ENCODE results near the gene KBTBD12.
"Not testable (repeated sequence)": the region's sequence is repeated elsewhere in the genome, so short reads cannot be mapped to it uniquely, and the experiment has no call there.

The KBTBD12 gene

GRCh38 chr3:127915115-127915936, at the start of gene KBTBD12:
KBTBD12 (plus strand) TSS chr3:127915232; CDS start chr3:127923062, 7,830 bp downstream.
- DNase-seq (ENCODE audit: low spot score): no peak

- DNase-seq (ENCODE audit: low spot score): no peak
These were observed 49.1 kb upstream of the KBTBD12 start for GRCh38 chr3:127865941-127866340.

- DNase-seq (ENCODE audit: low spot score): no peak
These were observed 47.6 kb upstream of the KBTBD12 start for GRCh38 chr3:127867412-127867811.

- no peak for DNase-seq (ENCODE audit: low spot score)
These were observed 47.0 kb upstream of the KBTBD12 start for GRCh38 chr3:127867986-127868385.

DNA sequence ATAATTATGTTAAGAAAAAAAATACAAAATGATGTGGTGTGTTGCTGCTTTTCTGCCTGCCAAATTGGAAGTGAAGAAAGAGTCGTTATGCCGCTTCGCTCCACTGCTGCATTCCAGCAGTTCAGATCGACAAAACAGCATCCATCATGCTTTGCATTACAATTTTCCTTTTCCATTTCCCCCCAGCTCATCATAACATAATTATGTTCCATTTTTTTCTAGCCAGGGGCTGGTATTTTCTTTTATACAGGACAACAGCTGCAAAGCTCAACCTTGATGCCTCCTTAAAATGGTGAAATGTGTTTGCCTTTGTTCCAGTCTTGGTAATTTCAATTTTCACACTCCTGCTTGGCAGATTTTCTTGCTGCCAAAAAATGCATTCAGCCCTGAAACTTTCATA, 44.9 kb upstream of the KBTBD12 start:
- no peak for DNase-seq (ENCODE audit: low spot score)

GRCh38 chr3:127874097-127874496, 40.9 kb upstream of the KBTBD12 start:
- not testable (repeated sequence) for DNase-seq (ENCODE audit: low spot score)

- DNase-seq (ENCODE audit: low spot score): no peak
These were observed 33.4 kb upstream of the KBTBD12 start for GRCh38 chr3:127881586-127881985.

DNA sequence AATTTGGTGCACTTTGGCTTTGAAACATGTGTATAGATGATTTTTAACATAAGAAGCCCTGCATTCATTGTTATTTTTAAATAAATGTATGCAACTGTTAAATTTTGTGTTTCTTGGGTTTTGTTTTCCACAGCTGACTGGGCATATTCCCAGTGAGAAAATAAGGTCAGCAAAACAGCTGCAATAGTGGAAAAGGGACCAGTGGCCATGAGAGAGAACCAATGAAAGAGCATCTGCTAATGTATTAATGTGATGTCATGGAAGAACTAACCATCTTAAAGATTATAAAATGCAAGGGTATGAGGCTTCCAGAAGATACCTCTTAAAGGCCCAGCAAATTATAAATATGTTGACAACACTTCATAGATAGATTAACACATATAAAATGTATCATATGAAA, 31.0 kb upstream of the KBTBD12 start:
- DNase-seq (ENCODE audit: low spot score): no peak

- DNase-seq (ENCODE audit: low spot score): no peak
These were observed 28.6 kb upstream of the KBTBD12 start for GRCh38 chr3:127886231-127886955.

- no peak for DNase-seq (ENCODE audit: low spot score)
These were observed 28.1 kb upstream of the KBTBD12 start for GRCh38 chr3:127886956-127887231.

- no peak for DNase-seq (ENCODE audit: low spot score)
These were observed 27.7 kb upstream of the KBTBD12 start for GRCh38 chr3:127887321-127887720.

GRCh38 chr3:127888156-127888555, 26.9 kb upstream of the KBTBD12 start:
- DNase-seq (ENCODE audit: low spot score): no peak

DNA sequence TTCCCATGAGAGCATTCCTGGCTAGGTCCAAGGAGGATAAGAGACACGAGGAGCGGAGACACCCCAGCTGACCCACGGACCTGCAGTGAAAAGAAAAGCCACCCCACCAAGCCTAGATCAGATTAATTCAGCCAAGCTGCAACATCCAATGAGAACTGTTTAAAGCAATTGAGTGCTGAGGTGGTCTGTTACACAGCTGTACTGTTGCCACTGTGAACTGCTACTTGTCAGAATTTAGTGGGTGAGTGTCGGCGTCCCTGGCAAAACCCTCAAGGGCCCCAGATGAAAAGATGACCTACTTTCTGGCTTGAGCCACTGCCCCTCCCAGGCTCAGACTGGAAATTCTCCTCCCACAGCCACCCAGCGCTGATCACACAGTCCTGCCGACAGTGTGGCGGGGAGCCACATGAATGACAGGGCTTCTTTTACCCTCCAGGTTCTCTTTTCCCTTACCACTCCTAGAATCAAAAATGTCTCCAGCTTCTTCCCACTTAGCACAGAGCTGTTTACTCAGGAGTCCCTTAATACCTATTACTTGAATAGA, 26.4 kb upstream of the KBTBD12 start:
- no peak for DNase-seq (ENCODE audit: low spot score)

- no peak for DNase-seq (ENCODE audit: low spot score)
These were observed 25.6 kb upstream of the KBTBD12 start for GRCh38 chr3:127889461-127889863.

- no peak for DNase-seq (ENCODE audit: low spot score)
These were observed 24.9 kb upstream of the KBTBD12 start for GRCh38 chr3:127889976-127890650.

GRCh38 chr3:127890651-127891290, 24.3 kb upstream of the KBTBD12 start:
- not testable (repeated sequence) for DNase-seq (ENCODE audit: low spot score)

GRCh38 chr3:127894481-127894880, 20.6 kb upstream of the KBTBD12 start:
- no peak for DNase-seq (ENCODE audit: low spot score)

DNA sequence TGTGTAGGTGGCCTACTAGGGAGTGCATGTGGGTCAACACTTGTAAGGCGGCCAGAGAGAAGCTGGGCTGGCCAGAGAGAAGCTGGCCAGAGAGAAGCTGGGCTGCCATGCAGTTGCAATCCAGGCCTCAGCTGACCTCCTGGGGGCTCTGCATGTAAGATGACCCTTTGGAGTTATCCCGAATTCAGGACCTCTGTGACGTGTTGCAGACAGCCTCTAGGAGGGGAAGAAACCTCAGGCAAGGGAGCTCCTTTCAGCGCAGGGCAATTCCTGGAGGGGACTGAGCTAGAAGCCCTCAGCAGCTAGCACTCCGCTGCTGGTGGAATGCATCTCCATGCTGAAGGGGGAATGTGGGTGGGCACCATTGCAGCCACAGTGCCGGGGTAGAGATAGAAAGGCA, 15.8 kb upstream of the KBTBD12 start:
- no peak for DNase-seq (ENCODE audit: low spot score)

DNA sequence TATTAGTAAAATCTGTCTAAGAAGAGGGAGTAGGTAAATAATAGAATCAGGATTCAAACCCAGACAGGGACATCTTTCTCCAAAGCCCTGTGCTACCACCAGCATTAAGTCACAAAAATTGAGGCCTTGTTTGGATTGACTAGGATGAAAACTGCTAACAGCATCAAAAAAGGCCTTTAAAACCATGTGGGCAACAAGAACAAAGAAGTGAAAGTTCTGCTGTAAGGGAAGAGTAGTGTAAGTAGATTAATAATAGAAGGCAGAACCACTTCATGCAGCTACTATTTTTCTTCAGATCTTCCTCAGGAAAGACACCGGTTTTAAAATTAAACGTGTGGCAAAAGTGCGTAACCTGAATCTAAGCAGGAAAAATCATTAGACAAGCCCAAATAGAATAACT, 15.3 kb upstream of the KBTBD12 start:
- DNase-seq (ENCODE audit: low spot score): no peak

DNA sequence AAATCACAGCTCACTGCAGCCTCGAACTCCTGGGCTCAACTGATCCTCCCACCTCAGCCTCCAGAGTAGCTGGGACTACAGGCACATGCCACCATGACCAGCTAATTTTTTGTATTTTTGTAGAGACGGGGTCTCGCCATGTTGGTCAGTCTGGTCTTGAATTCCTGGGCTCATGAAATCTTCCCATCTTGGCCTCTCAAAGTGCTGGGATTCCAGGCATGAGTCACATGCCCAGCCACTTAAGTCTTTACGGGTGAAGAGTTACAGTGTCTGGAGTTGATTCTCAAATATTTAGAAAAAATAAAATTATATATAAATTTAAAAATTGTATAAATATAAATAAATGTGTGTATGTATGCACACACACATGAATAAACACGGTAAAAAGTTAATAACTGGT, 14.5 kb upstream of the KBTBD12 start:
- no peak for DNase-seq (ENCODE audit: low spot score)

- DNase-seq (ENCODE audit: low spot score): no peak
These were observed 12.5 kb upstream of the KBTBD12 start for GRCh38 chr3:127902486-127902885.

Measured in CD4-positive, alpha-beta T cell treated with Interleukin-2 at 100 ng/mL for 4 hours (primary cell).